Measurements from ENCODE around the gene TDRD9.

The TDRD9 gene

DNA sequence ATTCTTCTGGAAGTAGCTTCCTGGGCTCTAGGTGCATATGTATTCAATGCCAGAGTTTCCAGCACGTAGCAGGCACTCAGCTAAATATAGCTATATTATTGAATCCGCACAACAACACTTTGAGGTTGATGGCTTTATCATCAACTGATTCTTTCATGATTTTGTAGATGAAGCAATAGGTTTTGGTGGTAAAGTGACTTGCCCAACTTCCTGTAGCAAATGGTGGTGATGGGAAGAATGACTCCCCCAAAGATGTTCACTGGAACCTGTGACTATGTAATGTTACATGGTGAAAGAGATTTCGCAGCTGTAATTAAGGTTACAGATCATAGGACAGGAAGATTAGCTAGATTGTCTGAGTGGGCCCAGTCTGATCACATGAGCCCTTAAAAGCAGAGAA is 3.2 kb downstream of the TDRD9 start:
- DNase-seq (ENCODE audit: insufficient read length) (no peak), FAIRE-seq (no peak)
- TF ChIP-seq POLR2AphosphoS5 (IDR thresholded peaks at IDR 0.05; ENCODE audit: low read depth, low read length) = no peak

DNA sequence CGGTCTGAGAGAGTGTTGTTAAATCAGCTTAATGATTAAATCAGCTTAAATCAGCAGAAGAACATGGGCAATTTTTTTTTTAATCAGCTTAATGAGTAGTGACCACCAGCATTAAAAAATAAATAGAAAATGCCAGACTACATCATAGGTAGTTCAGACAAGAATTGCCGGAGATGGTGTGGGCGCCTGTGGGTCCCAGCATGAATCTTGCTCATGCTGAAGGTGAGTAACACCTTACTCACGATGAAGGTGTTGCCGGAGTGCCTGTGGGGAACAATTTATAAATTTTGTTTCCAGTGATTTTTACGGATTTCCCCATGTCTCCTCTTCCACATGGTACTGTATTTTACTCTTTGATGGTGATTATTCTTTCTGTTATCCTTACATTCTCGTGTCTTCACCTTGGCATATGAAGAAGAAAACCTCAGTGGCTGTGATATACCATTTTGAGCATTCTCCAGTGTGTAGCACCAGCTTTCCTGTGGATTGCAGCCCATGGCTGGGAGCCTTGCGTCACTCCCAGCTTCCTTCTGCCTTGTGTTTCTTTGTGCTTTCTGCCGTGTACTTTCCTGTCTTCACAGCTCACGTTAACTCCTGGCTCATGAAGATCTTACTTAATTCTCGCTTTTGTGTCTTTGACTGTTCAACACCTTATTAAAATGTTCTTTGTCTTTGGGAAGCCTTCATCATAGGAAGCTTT is 4.7 kb downstream of the TDRD9 start:
- FAIRE-seq (no peak), DNase-seq (ENCODE audit: insufficient read length) (no peak)
- TF ChIP-seq POLR2AphosphoS5 (IDR thresholded peaks at IDR 0.05; ENCODE audit: low read depth, low read length) = no peak
- no peak for TF ChIP-seq TAF1 (IDR thresholded peaks at IDR 0.05; ENCODE audit: borderline replicate concordance, low read depth, low read length)
- TF ChIP-seq POLR2A (IDR thresholded peaks at IDR 0.05; ENCODE audit: low read depth, low read length) = no peak

DNA sequence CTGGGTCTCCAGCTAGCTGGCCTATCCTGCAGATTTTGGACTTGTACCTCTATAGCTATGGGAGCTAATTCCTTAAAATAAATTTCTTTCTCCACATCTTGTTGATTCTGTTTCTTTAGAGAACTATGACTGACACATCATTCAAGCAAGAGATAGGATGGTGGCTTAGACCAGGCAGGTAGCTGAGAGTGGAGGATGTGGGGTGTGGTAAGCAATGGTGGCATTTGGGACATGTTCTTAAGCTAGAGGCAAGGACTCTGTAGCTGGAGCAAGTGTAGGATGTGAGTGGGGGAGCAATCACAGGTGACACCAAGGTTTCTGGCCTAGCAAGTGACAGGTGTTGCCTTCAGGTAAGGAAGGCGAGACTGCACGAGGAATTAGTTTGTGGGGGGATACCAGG is 6.8 kb downstream of the TDRD9 start:
- DNase-seq (ENCODE audit: insufficient read length) = no peak
- no peak for FAIRE-seq
- TF ChIP-seq POLR2AphosphoS5 (IDR thresholded peaks at IDR 0.05; ENCODE audit: low read depth, low read length) (no peak), POLR2A (IDR thresholded peaks at IDR 0.05; ENCODE audit: low read depth, low read length) (no peak), TAF1 (IDR thresholded peaks at IDR 0.05; ENCODE audit: borderline replicate concordance, low read depth, low read length) (no peak)

DNA sequence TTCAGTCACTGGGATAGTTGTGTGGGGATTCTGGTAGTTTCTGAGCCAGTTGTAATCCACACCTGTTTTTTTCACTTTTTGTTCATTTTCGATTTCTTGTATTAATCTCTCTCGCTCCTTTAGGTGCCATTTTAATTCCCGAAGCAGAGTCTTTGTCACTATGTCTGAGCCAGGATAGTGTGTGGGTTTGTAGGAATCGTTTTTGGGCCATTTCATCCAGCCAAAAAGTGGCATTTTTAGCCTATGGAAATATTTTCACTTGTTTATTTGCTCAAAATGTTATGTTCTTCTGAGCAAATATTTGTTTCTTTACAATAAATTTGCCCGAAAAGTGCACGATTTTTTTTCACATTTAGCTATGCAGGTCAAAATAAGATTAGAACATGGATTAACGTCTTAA is 13.2 kb downstream of the TDRD9 start:
- FAIRE-seq (no peak), DNase-seq (ENCODE audit: insufficient read length) (no peak)
- TF ChIP-seq POLR2A (IDR thresholded peaks at IDR 0.05; ENCODE audit: low read depth, low read length) = no peak
- no peak for TF ChIP-seq POLR2AphosphoS5 (IDR thresholded peaks at IDR 0.05; ENCODE audit: low read depth, low read length)
- no peak for TF ChIP-seq TAF1 (IDR thresholded peaks at IDR 0.05; ENCODE audit: borderline replicate concordance, low read depth, low read length)

DNA sequence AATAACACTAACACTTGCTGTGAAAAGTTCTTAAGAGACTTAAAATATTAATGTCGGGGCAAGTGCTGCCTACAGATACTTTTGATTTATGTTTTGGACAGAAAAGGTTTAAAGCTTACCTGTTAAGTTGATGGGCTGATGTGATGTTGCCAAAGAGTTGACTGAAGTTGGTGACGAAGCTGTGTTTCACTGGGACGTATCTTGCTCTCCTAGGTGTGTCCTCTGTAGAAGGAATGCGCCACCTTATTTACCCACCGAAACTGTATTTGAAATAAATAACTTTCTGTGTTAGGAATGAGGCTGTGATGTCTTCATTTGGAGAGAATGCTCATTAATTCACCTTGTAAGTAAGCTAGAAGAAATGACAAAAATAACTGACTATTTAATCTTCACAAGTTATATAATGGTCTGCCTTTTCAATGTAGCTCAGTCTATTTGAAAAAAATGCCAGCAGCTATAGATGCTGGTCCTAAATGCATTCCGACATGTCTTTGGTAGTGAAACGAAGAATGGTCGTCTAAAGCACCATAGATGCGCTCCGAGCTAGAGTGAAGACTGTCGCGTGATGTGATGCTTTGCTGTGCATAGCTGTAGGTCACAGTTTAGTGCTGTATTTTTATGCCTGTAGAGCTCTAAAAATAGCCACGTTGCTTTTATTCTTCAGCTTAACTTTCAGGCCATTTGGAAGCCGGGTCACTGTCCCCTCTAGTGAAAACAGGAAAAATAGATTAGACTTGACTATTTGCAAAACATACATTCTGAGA is 13.9 kb downstream of the TDRD9 start, which contains the start of gene RD3L:
Gene RD3L (minus strand): TSS at position 557 of the 764 bp plus-strand sequence. CDS start 834 bp downstream, outside the sequence.
- FAIRE-seq (no peak), DNase-seq (ENCODE audit: insufficient read length) (no peak)
- TF ChIP-seq POLR2AphosphoS5 (IDR thresholded peaks at IDR 0.05; ENCODE audit: low read depth, low read length) (no peak), POLR2A (IDR thresholded peaks at IDR 0.05; ENCODE audit: low read depth, low read length) (no peak), TAF1 (IDR thresholded peaks at IDR 0.05; ENCODE audit: borderline replicate concordance, low read depth, low read length) (no peak)

DNA sequence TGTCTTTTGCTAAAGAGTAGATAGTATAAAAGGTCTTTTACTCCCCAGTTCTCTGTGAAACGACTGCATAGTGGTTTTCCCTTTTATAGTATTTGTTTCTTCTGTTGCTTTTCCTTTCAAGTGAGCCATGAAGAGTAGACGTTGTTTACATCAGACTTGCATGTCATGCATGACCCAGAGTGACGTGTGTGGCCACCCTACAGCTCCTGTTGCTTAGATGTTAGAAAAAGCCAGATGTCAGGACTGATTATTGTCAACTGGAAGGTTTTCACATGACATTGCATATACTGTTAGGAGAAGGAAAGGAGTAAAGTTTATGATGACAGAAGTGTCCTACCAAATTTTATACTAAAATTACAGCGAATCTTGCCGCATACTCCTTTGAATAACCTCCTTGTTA is 15.4 kb downstream of the TDRD9 start:
- no peak for TF ChIP-seq POLR2A (IDR thresholded peaks at IDR 0.05; ENCODE audit: low read depth, low read length)
- no peak for TF ChIP-seq POLR2AphosphoS5 (IDR thresholded peaks at IDR 0.05; ENCODE audit: low read depth, low read length)
- no peak for TF ChIP-seq TAF1 (IDR thresholded peaks at IDR 0.05; ENCODE audit: borderline replicate concordance, low read depth, low read length)
- no peak for DNase-seq (ENCODE audit: insufficient read length)
- no peak for FAIRE-seq

DNA sequence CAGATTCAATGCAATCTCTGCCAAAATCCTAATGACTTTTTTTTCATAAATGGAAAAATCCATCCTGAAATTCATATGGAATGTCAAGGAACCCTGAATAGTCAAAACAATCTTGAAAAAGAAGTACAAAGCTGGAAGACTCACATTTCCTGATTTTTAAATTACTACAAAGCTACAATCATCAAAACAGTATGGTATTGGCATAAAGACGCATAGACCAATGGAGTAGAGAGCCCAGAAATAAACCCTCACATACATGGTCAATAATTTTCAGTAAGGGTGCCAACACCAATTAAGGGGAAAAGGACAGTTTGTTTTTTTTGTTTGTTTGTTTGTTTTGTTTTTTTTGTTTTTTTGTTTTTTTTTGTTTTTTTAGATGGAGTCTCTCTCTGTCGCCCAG is 18.7 kb downstream of the TDRD9 start:
- FAIRE-seq = no peak
- TF ChIP-seq TAF1 (IDR thresholded peaks at IDR 0.05; ENCODE audit: borderline replicate concordance, low read depth, low read length) (no peak), POLR2A (IDR thresholded peaks at IDR 0.05; ENCODE audit: low read depth, low read length) (no peak), POLR2AphosphoS5 (IDR thresholded peaks at IDR 0.05; ENCODE audit: low read depth, low read length) (no peak)
- no peak for DNase-seq (ENCODE audit: insufficient read length)

DNA sequence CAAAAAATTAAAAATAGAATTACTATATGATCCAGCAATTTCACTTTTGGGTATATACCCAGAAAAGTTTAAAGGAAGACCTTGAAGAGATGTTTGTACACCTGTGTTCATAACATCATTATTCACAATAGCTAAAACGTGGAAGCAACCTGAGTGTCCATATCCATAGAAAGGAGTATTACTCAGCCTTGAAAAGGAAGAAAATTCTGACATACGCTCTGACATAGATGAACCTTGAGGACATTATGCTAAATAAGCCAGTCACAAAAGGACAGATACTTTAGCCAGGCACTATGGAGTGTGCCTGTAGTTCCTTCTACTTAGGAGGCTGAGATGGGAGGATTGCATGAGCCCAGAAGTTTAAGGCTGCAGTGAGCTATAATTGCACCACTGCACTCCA is 20.2 kb downstream of the TDRD9 start:
- FAIRE-seq = no peak
- TF ChIP-seq POLR2AphosphoS5 (IDR thresholded peaks at IDR 0.05; ENCODE audit: low read depth, low read length) (no peak), TAF1 (IDR thresholded peaks at IDR 0.05; ENCODE audit: borderline replicate concordance, low read depth, low read length) (no peak), POLR2A (IDR thresholded peaks at IDR 0.05; ENCODE audit: low read depth, low read length) (no peak)
- no peak for DNase-seq (ENCODE audit: insufficient read length)

DNA sequence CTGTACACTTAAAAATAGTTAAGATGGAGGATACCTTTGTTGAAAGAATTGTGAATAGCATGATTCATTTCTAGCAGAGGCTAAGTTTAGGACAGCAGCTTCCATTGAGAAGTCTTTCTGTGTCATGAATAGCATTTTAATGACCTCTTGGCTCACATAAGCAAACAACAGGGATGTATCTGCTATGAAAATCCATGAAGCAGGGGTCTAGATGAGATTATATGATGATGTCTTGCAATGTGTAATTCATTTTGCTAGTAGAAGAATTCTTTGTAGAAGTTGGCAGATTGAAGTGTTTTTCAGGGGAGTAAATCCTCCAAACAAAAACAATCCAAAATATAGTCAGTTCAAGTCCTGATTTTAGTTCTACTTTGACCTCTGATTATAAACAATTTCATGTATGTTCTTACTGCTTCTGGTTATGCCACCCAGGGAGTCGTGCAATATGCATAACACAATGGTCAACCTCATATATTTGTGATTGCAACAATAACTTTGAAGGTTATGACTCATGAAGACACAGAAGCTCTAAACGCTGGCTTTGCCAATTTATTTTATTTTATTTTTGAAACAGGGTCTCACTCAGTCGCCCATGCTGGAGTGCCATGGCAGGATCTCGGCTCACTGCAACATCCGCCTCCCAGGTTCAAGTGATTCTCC is 21.0 kb downstream of the TDRD9 start:
- no peak for DNase-seq (ENCODE audit: insufficient read length)
- TF ChIP-seq POLR2AphosphoS5 (IDR thresholded peaks at IDR 0.05; ENCODE audit: low read depth, low read length) = no peak
- TF ChIP-seq POLR2A (IDR thresholded peaks at IDR 0.05; ENCODE audit: low read depth, low read length) = no peak
- TF ChIP-seq TAF1 (IDR thresholded peaks at IDR 0.05; ENCODE audit: borderline replicate concordance, low read depth, low read length) = no peak
- FAIRE-seq = no peak

DNA sequence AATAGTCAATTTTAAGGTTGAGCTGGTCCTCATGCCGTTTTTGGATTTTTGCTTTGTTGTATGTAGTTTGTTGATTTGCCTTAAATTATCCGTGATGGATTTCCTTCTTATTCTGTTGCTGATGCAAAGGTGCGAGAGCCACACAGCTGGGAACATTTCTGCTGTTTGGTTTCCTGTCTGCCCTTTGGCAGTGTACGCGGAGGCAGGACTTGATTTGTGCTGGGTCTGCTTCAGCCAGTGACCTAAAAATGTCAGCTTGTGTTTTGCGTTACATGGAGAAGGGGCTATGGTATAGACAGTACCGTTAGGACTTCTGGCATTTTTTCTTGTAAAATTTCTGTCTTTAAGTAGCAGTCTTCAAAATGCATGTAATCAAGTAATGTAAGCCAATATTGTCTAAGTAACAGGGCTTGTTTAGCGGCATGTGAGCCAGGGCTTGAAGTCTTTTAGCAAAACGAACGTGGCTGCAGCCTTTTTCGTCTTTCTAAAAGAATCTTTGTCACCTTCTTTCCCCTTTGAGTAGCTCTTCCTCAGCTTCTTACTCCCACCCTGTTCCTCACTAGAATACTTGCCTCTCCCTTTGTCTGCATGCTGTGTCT is 32.3 kb downstream of the TDRD9 start:
- TF ChIP-seq POLR2A (IDR thresholded peaks at IDR 0.05; ENCODE audit: low read depth, low read length) (no peak), POLR2AphosphoS5 (IDR thresholded peaks at IDR 0.05; ENCODE audit: low read depth, low read length) (no peak), TAF1 (IDR thresholded peaks at IDR 0.05; ENCODE audit: borderline replicate concordance, low read depth, low read length) (no peak)
- no peak for DNase-seq (ENCODE audit: insufficient read length)
- FAIRE-seq = no peak

DNA sequence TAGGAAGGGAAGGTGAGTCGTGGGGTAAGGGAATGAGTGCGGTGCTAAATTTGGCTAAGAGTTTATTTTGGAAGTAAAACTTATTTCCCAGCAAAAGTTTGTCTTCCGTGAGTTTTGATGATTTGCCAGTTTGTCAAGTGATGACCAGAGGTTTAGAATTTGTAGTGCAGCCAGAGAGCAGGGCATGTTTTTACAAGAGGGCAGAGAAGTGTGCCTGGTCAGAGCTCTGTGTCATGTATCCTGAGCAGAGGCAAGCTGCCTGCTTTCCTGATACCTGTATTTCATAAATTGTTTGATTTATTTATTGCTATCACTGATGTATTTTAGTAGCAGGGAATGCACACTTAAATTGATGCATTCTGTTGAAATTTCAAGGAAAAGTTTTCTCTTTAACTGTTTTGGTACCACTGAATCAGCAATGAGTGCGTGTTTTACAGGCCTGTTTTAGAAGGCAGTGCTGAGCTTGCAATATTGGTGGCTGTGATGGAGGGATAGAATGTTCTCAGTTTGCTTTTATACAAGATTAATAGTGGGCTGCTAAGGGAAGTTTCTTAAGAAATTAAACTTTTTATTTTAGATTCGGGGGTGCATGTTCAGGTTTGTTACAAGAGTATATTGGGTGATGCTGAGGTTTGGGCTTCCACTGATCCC is 33.8 kb downstream of the TDRD9 start:
- DNase-seq (ENCODE audit: insufficient read length) = no peak
- FAIRE-seq = no peak
- TF ChIP-seq POLR2AphosphoS5 (IDR thresholded peaks at IDR 0.05; ENCODE audit: low read depth, low read length) (no peak), TAF1 (IDR thresholded peaks at IDR 0.05; ENCODE audit: borderline replicate concordance, low read depth, low read length) (no peak)

Data from GM12892 (cell line).